GM12878 (cell line): ENCODE results near the gene LRP1B. TPM values are rescaled to one million over a fixed set of nuclear protein-coding genes. Genes with fewer than 3 reads are reported as not detected.

Experiments used
- ATAC-seq: fragments of 200-7000 bp; cut with Tn5 transposase; 3 replicates; pipeline ENCODE4 v1.9.1; 2020; ENCODE audit warnings: mild to moderate bottlenecking, moderate library complexity
- BruUV-seq: library from RNA; stranded (reverse); fragments of 400-500 nt; replicated peaks from 2 replicates; lab custom pipeline; 2021; lab: Mats Ljungman, UMichigan
- CTCF ChIA-PET: fragments of 300-600 bp; sonication (Branson Sonifier 250); formaldehyde crosslinking; extraction: SDS; loops from one replicate; lab custom pipeline; 2021; ENCODE audit warnings: inconsistent platforms; lab: Yijun Ruan, JAX
- POLR2A ChIA-PET: fragments of 350-600 bp; formaldehyde crosslinking; extraction: SDS; loops from one replicate; lab custom pipeline; 2021; ENCODE audit warnings: inconsistent platforms; lab: Charles Lee
- RAD21 ChIA-PET: fragments of 300-600 bp; sonication (Branson Sonifier 250); formaldehyde crosslinking; loops from one replicate; lab custom pipeline; 2023; ENCODE audit warnings: antibody characterized with exemption; ENCODE audit not compliant: unreplicated experiment; lab: Charles Lee
- SMC1A ChIA-PET: fragments of 300-600 bp; sonication (Branson Sonifier 250); formaldehyde crosslinking; loops from one replicate; lab custom pipeline; 2023; ENCODE audit not compliant: unreplicated experiment, uncharacterized antibody; lab: Charles Lee
- DNase-seq: peaks from one replicate; pipeline ENCODE4 v3.0.0-alpha.2; 2011; ENCODE audit warnings: low read depth, low spot score
- FAIRE-seq: peaks from 3 replicates; lab custom pipeline; 2011; peaks lifted over from hg19 to GRCh38; lab: Jason Lieb, UNC
- H2AFZ ChIP-seq: 2 replicates; pipeline ENCODE4 v1.6.0; 2011; ENCODE audit warnings: low read depth, low read length, control low read depth; ENCODE audit not compliant: control insufficient read depth
- H3K27ac ChIP-seq: 2 replicates; pipeline ENCODE4 v1.5.1; 2011; ENCODE audit warnings: control low read depth; ENCODE audit not compliant: control insufficient read depth, insufficient read depth
- H3K27me3 ChIP-seq, 2 experiments: replicated peaks in 1 of 2; 2 replicates each; pipeline versions ENCODE4 v1.6.0 to v1.6.1; 2011; ENCODE audit warnings: low read length in 1 of 2; ENCODE audit not compliant: control insufficient read depth in 2 of 2, insufficient read depth in 2 of 2
- H3K36me3 ChIP-seq, 2 experiments: 2 replicates each; pipeline ENCODE4 v1.5.1; 2011; ENCODE audit warnings: low read length in 1 of 2; ENCODE audit not compliant: control insufficient read depth in 2 of 2, insufficient read depth in 2 of 2
- H3K4me1 ChIP-seq: 2 replicates; pipeline ENCODE4 v1.6.1; 2011; ENCODE audit warnings: mild to moderate bottlenecking, low read length, moderate library complexity, mixed read lengths; ENCODE audit not compliant: control insufficient read depth, insufficient read depth
- H3K4me2 ChIP-seq: 2 replicates; pipeline ENCODE4 v1.6.0; 2011; ENCODE audit warnings: control low read depth; ENCODE audit not compliant: control insufficient read depth, insufficient read depth
- H3K4me3 ChIP-seq: fragments of 200-600 bp; sonication (generic); 2 replicates; pipeline ENCODE4 v1.5.1; 2016
- H3K79me2 ChIP-seq: 2 replicates; pipeline ENCODE4 v1.6.0; 2011; ENCODE audit warnings: low read length; ENCODE audit not compliant: control insufficient read depth, insufficient read depth
- H3K9ac ChIP-seq: 2 replicates; pipeline ENCODE4 v1.8.0; 2011; ENCODE audit warnings: low read length, control low read depth, mixed read lengths; ENCODE audit not compliant: control insufficient read depth, insufficient read depth
- H3K9me3 ChIP-seq: replicated peaks from 3 replicates; pipeline ENCODE4 v1.5.1; 2011; ENCODE audit warnings: mild to moderate bottlenecking, low read length; ENCODE audit not compliant: control insufficient read depth, insufficient read depth
- H4K20me1 ChIP-seq: 2 replicates; pipeline ENCODE4 v1.6.0; 2011; ENCODE audit not compliant: control insufficient read depth, insufficient read depth
- ATF7 ChIP-seq: fragments of 450-650 bp; IDR thresholded peaks from 2 replicates; pipeline ENCODE4 v1.6.1; 2016; ENCODE audit warnings: low read depth, mild to moderate bottlenecking
- BRCA1 ChIP-seq: IDR thresholded peaks from 2 replicates; pipeline ENCODE4 v1.6.1; 2011; ENCODE audit warnings: low read depth, low read length, improper control_type of control experiment
- CEBPB ChIP-seq, 2 experiments: fragments of 150-350 bp in 1 of 2; IDR thresholded peaks; 2 replicates each; pipeline ENCODE4 v1.6.1; 2012 to 2014; ENCODE audit warnings: low read depth in 2 of 2, low read length in 2 of 2, borderline replicate concordance in 1 of 2, inconsistent platforms in 1 of 2
- CUX1 ChIP-seq: IDR thresholded peaks from 2 replicates; pipeline ENCODE4 v1.6.1; 2012; ENCODE audit warnings: improper control_type of control experiment, low read depth, low read length; ENCODE audit not compliant: insufficient replicate concordance
- E2F4 ChIP-seq: IDR thresholded peaks from 2 replicates; pipeline ENCODE4 v1.6.1; 2012; ENCODE audit warnings: low read depth, low read length, improper control_type of control experiment
- NKRF ChIP-seq: fragments of 450-650 bp; conservative IDR thresholded peaks from 2 replicates; pipeline ENCODE4 v1.6.1; 2017; ENCODE audit warnings: mild to moderate bottlenecking, moderate library complexity
- SMAD5 ChIP-seq: IDR thresholded peaks from 2 replicates; pipeline ENCODE4 v1.6.1; 2016; ENCODE audit warnings: antibody characterized with exemption, low read depth
- WGBS: methylation state at CpG from one replicate; pipeline ENCODE4 v1.1.6; 2016; ENCODE audit warnings: low lambda C conversion rate; ENCODE audit not compliant: insufficient replicate concordance, insufficient coverage; ENCODE audit errors: missing lambda C conversion rate; 5-methylcytosine and 5-hydroxymethylcytosine counted together
- in situ Hi-C: fragments of 300-500 bp; cut with MboI; formaldehyde crosslinking; loops from 9 replicates; pipeline ENCODE4 v1.14.3; 2018; ENCODE audit warnings: mixed read lengths
- intact Hi-C: fragments of 100-400 bp; cut with micrococcal nuclease; formaldehyde crosslinking; loops from one replicate; pipeline ENCODE4 v1.14.2; 2022; ENCODE audit not compliant: unreplicated experiment
- polyA plus RNA-seq, 11 experiments: library from polyadenylated mRNA; depleted of rRNA in 4 of 11; unstranded in 6 of 11; stranded (reverse) in 5 of 11; fragments of >200 nt; fragmentation: Nextera tagmentation in 4 of 11; fragmentation: Illumina TruSeq in 1 of 11; extraction: Ambion mirVana in 4 of 11; extraction: Trizol in 1 of 11; gene quantifications; 1 replicate in 1 of 11; 2 replicates in 10 of 11; pipeline versions ENCODE4 v1.2.1 to v1.2.3, GENCODE V29; 2011 to 2016; ENCODE audit warnings: inconsistent platforms in 2 of 11, missing spikeins in 2 of 11, low read depth in 1 of 11
- total RNA-seq, 4 experiments: library from RNA; depleted of rRNA in 3 of 4; stranded (reverse); fragments of >200 nt in 3 of 4; fragmentation: Illumina TruSeq in 1 of 4; extraction: Trizol in 1 of 4; gene quantifications; 2 replicates each; pipeline versions ENCODE4 v1.2.1 to v1.2.3, GENCODE V29; 2013 to 2021

Gene LRP1B
- total and polyA plus RNA-seq, 10 of the 15 experiments (the other 5 are each of a cell fraction or from before 2014, with no cell fraction given), result under 0.01 to 0.06 (median 0.03) TPM; not detected in 5

- 21% methylated on average over 8 of the region's 8 CpGs for WGBS
- Histone ChIP-seq H3K4me3 (no peak overlapping the region), H3K9ac (no peak overlapping the region), H3K27me3 (no peaks in the 10 kb centered on the region), H2AFZ (no peak overlapping the region), H3K36me3 (no peaks in the 10 kb centered on the region), H3K79me2 (no peaks in the 10 kb centered on the region), H4K20me1 (no peaks in the 10 kb centered on the region), H3K4me1 (no peaks in the 10 kb centered on the region), H3K27ac (no peak overlapping the region), H3K9me3 (no peaks in the 10 kb centered on the region), H3K4me2 (no peak overlapping the region)
- CTCF ChIA-PET, result no interaction called here
- RAD21 ChIA-PET, result no interaction called here
- ATAC-seq (no peak), FAIRE-seq (no peak), DNase-seq (no peak)
- intact Hi-C loops (no loop called here), in situ Hi-C loops (no loop called here)
- POLR2A ChIA-PET, result no interaction called here
- no peak for TF ChIP-seq NKRF
- no peak for TF ChIP-seq E2F4
- no peak for TF ChIP-seq ATF7
- no peak for TF ChIP-seq SMAD5
- TF ChIP-seq BRCA1, result no peak
- no peak for TF ChIP-seq CEBPB (IDR thresholded peaks at IDR 0.05; ENCODE audit: borderline replicate concordance in 1 of 2, low read depth in 2 of 2, low read length in 2 of 2)
- no peak for TF ChIP-seq CUX1
- SMC1A ChIA-PET, result no interaction called here
- BruUV-seq, result no TSS peak
Observed at GRCh38 chr2:141660232-141660631, 470.6 kb downstream of the LRP1B start.
